GM12878 (cell line): ENCODE measurements around the gene VAMP3. TPM values are rescaled to one million over a fixed set of nuclear protein-coding genes. Genes with fewer than 3 reads are reported as not detected.

ENCODE experiments used
- ATAC-seq: fragments of 200-7000 bp; cut with Tn5 transposase; 3 replicates; pipeline ENCODE4 v1.9.1; 2020; ENCODE audit warnings: mild to moderate bottlenecking, moderate library complexity
- BruUV-seq: library from RNA; stranded (reverse); fragments of 400-500 nt; replicated peaks from 2 replicates; lab custom pipeline; 2021; lab: Mats Ljungman, UMichigan
- CTCF ChIA-PET: fragments of 300-600 bp; sonication (Branson Sonifier 250); formaldehyde crosslinking; extraction: SDS; loops from one replicate; lab custom pipeline; 2021; ENCODE audit warnings: inconsistent platforms; lab: Yijun Ruan, JAX
- POLR2A ChIA-PET: fragments of 350-600 bp; formaldehyde crosslinking; extraction: SDS; loops from one replicate; lab custom pipeline; 2021; ENCODE audit warnings: inconsistent platforms; lab: Charles Lee
- RAD21 ChIA-PET: fragments of 300-600 bp; sonication (Branson Sonifier 250); formaldehyde crosslinking; loops from one replicate; lab custom pipeline; 2023; ENCODE audit warnings: antibody characterized with exemption; ENCODE audit not compliant: unreplicated experiment; lab: Charles Lee
- SMC1A ChIA-PET: fragments of 300-600 bp; sonication (Branson Sonifier 250); formaldehyde crosslinking; loops from one replicate; lab custom pipeline; 2023; ENCODE audit not compliant: unreplicated experiment, uncharacterized antibody; lab: Charles Lee
- DNase-seq: peaks from one replicate; pipeline ENCODE4 v3.0.0-alpha.2; 2011; ENCODE audit warnings: low read depth, low spot score
- FAIRE-seq: peaks from 3 replicates; lab custom pipeline; 2011; peaks lifted over from hg19 to GRCh38; lab: Jason Lieb, UNC
- H2AFZ ChIP-seq: 2 replicates; pipeline ENCODE4 v1.6.0; 2011; ENCODE audit warnings: low read depth, low read length, control low read depth; ENCODE audit not compliant: control insufficient read depth
- H3K27ac ChIP-seq: 2 replicates; pipeline ENCODE4 v1.5.1; 2011; ENCODE audit warnings: control low read depth; ENCODE audit not compliant: control insufficient read depth, insufficient read depth
- H3K27me3 ChIP-seq, 2 experiments: replicated peaks in 1 of 2; 2 replicates each; pipeline versions ENCODE4 v1.6.0 to v1.6.1; 2011; ENCODE audit warnings: low read length in 1 of 2; ENCODE audit not compliant: control insufficient read depth in 2 of 2, insufficient read depth in 2 of 2
- H3K36me3 ChIP-seq, 2 experiments: 2 replicates each; pipeline ENCODE4 v1.5.1; 2011; ENCODE audit warnings: low read length in 1 of 2; ENCODE audit not compliant: control insufficient read depth in 2 of 2, insufficient read depth in 2 of 2
- H3K4me1 ChIP-seq: 2 replicates; pipeline ENCODE4 v1.6.1; 2011; ENCODE audit warnings: mild to moderate bottlenecking, low read length, moderate library complexity, mixed read lengths; ENCODE audit not compliant: control insufficient read depth, insufficient read depth
- H3K4me2 ChIP-seq: 2 replicates; pipeline ENCODE4 v1.6.0; 2011; ENCODE audit warnings: control low read depth; ENCODE audit not compliant: control insufficient read depth, insufficient read depth
- H3K4me3 ChIP-seq: fragments of 200-600 bp; sonication (generic); 2 replicates; pipeline ENCODE4 v1.5.1; 2016
- H3K79me2 ChIP-seq: 2 replicates; pipeline ENCODE4 v1.6.0; 2011; ENCODE audit warnings: low read length; ENCODE audit not compliant: control insufficient read depth, insufficient read depth
- H3K9ac ChIP-seq: 2 replicates; pipeline ENCODE4 v1.8.0; 2011; ENCODE audit warnings: low read length, control low read depth, mixed read lengths; ENCODE audit not compliant: control insufficient read depth, insufficient read depth
- H3K9me3 ChIP-seq: replicated peaks from 3 replicates; pipeline ENCODE4 v1.5.1; 2011; ENCODE audit warnings: mild to moderate bottlenecking, low read length; ENCODE audit not compliant: control insufficient read depth, insufficient read depth
- H4K20me1 ChIP-seq: 2 replicates; pipeline ENCODE4 v1.6.0; 2011; ENCODE audit not compliant: control insufficient read depth, insufficient read depth
- BHLHE40 ChIP-seq, 2 experiments: fragments of 450-650 bp in 1 of 2; IDR thresholded peaks; 2 replicates each; pipeline ENCODE4 v1.6.1; 2011 to 2017; ENCODE audit warnings: low read depth in 2 of 2, borderline replicate concordance in 1 of 2, improper control_type of control experiment in 1 of 2, low read length in 1 of 2, mild to moderate bottlenecking in 1 of 2
- CTCF ChIP-seq, 3 experiments: IDR thresholded peaks in 2 of 3; conservative IDR thresholded peaks in 1 of 3; 2 replicates each; pipeline ENCODE4 v1.5.1; 2011; ENCODE audit warnings: low read depth in 3 of 3, low read length in 3 of 3, mild to moderate bottlenecking in 3 of 3, control low read depth in 2 of 3, moderate library complexity in 2 of 3, inconsistent platforms in 1 of 3, mixed read lengths in 1 of 3; ENCODE audit not compliant: control insufficient read depth in 2 of 3, insufficient read depth in 1 of 3; ENCODE audit errors: extremely low read depth in 1 of 3
- WGBS: methylation state at CpG from one replicate; pipeline ENCODE4 v1.1.6; 2016; ENCODE audit warnings: low lambda C conversion rate; ENCODE audit not compliant: insufficient replicate concordance, insufficient coverage; ENCODE audit errors: missing lambda C conversion rate; 5-methylcytosine and 5-hydroxymethylcytosine counted together
- in situ Hi-C: fragments of 300-500 bp; cut with MboI; formaldehyde crosslinking; loops from 9 replicates; pipeline ENCODE4 v1.14.3; 2018; ENCODE audit warnings: mixed read lengths
- intact Hi-C: fragments of 100-400 bp; cut with micrococcal nuclease; formaldehyde crosslinking; loops from one replicate; pipeline ENCODE4 v1.14.2; 2022; ENCODE audit not compliant: unreplicated experiment
- polyA plus RNA-seq, 11 experiments: library from polyadenylated mRNA; depleted of rRNA in 4 of 11; unstranded in 6 of 11; stranded (reverse) in 5 of 11; fragments of >200 nt; fragmentation: Nextera tagmentation in 4 of 11; fragmentation: Illumina TruSeq in 1 of 11; extraction: Ambion mirVana in 4 of 11; extraction: Trizol in 1 of 11; gene quantifications; 1 replicate in 1 of 11; 2 replicates in 10 of 11; pipeline versions ENCODE4 v1.2.1 to v1.2.3, GENCODE V29; 2011 to 2016; ENCODE audit warnings: inconsistent platforms in 2 of 11, missing spikeins in 2 of 11, low read depth in 1 of 11
- total RNA-seq, 4 experiments: library from RNA; depleted of rRNA in 3 of 4; stranded (reverse); fragments of >200 nt in 3 of 4; fragmentation: Illumina TruSeq in 1 of 4; extraction: Trizol in 1 of 4; gene quantifications; 2 replicates each; pipeline versions ENCODE4 v1.2.1 to v1.2.3, GENCODE V29; 2013 to 2021

The VAMP3 gene
- total and polyA plus RNA-seq, 10 of the 15 experiments (the other 5 are each of a cell fraction or from before 2014, with no cell fraction given): 4.8 to 24.9 (median 9.7) TPM

GRCh38 chr1:7755448-7755847, 15.6 kb upstream of the VAMP3 start:
- no peak for FAIRE-seq
- POLR2A ChIA-PET: interaction anchor here (0.7 kb wide), 2 partner anchors 12 to 68 kb away, joined by 7 read pairs; no protein-coding TSS in a partner anchor

More at GRCh38 chr1:7755448-7755847, 15.6 kb upstream of the VAMP3 start:
- no peak for TF ChIP-seq BHLHE40 (IDR thresholded peaks at IDR 0.05; ENCODE audit: borderline replicate concordance in 1 of 2, low read depth in 2 of 2, low read length in 1 of 2)
- peak; percentile 6 to 36 (median 24); a peak in 1 of 6 replicates for TF ChIP-seq CTCF (IDR thresholded peaks at IDR 0.05 in 2 of 3, conservative IDR thresholded peaks at IDR 0.05 in 1 of 3; ENCODE audit: control insufficient read depth in 2 of 3, extremely low read depth in 1 of 3, insufficient read depth in 1 of 3, low read depth in 3 of 3, low read length in 3 of 3)
- TF ChIP-seq, all 136 proteins: peak for 1
- H3K79me2 ChIP-seq: no peaks in the 10 kb centered on the region
- no peak overlapping the region for H3K9ac ChIP-seq
- SMC1A ChIA-PET: interaction anchor here (0.6 to 4.8 kb wide), 5 partner anchors 82 to 328 kb away, joined by 3 to 55 read pairs (median 3); no protein-coding TSS in a partner anchor
- no peak overlapping the region for H3K4me3 ChIP-seq
- H2AFZ ChIP-seq: no peak overlapping the region
- WGBS: 43% methylated on average over 1 of the region's 1 CpG
- H3K9me3 ChIP-seq: no peaks in the 10 kb centered on the region
- RAD21 ChIA-PET: no interaction called here
- peak; percentile 74 for ATAC-seq
- H3K27me3 ChIP-seq: peaks cover 0 to 3% of the 10 kb centered on the region in 2 experiments; a peak in 1 of 4 replicates
- no peak overlapping the region for H3K4me2 ChIP-seq
- CTCF ChIA-PET: interaction anchor here (4.7 to 7.9 kb wide), 2 partner anchors 13 to 89 kb away, joined by 28 to 208 read pairs; no protein-coding TSS in a partner anchor
- no peak for DNase-seq
- H3K27ac ChIP-seq: no peak overlapping the region
- intact Hi-C loops (no loop called here), in situ Hi-C loops (no loop called here)
- no peaks in the 10 kb centered on the region for H3K4me1 ChIP-seq
- H4K20me1 ChIP-seq: no peaks in the 10 kb centered on the region
- no peaks in the 10 kb centered on the region for H3K36me3 ChIP-seq
- no TSS peak for BruUV-seq
